H9 (cell line): ENCODE results near the gene AP2A1. TPM values are rescaled to one million over a fixed set of nuclear protein-coding genes. Genes with fewer than 3 reads are reported as not detected.
A peak's percentile ranks its signal among the peaks of the same experiment; 100 is the strongest.

ENCODE experiments used
- DNase-seq: peaks from one replicate; pipeline ENCODE4 v3.0.0-alpha.2; 2017
- H2AFZ ChIP-seq: one replicate; pipeline ENCODE4 v1.6.1; 2013; ENCODE audit warnings: mild to moderate bottlenecking, low read length, control low read depth, moderate library complexity
- H2AK5ac ChIP-seq: 2 replicates; pipeline ENCODE4 v1.6.1; 2013; ENCODE audit warnings: low read length, control low read depth, mixed read lengths; ENCODE audit not compliant: insufficient read length
- H2BK120ac ChIP-seq: one replicate; pipeline ENCODE4 v1.6.1; 2013; ENCODE audit warnings: low read depth, mild to moderate bottlenecking, low read length, control low read depth, inconsistent platforms; ENCODE audit not compliant: poor library complexity, severe bottlenecking
- H2BK12ac ChIP-seq: 2 replicates; pipeline ENCODE4 v1.6.1; 2013; ENCODE audit warnings: low read length, control low read depth, mixed read lengths, low read depth; ENCODE audit not compliant: insufficient read length
- H2BK15ac ChIP-seq: 2 replicates; pipeline ENCODE4 v1.6.1; 2013; ENCODE audit warnings: low read depth, low read length, control low read depth
- H2BK20ac ChIP-seq: one replicate; pipeline ENCODE4 v1.6.1; 2013; ENCODE audit warnings: low read depth, mild to moderate bottlenecking, low read length, control low read depth, inconsistent platforms; ENCODE audit not compliant: poor library complexity, severe bottlenecking
- H2BK5ac ChIP-seq: 2 replicates; pipeline ENCODE4 v1.6.1; 2013; ENCODE audit warnings: low read length, control low read depth, mixed read lengths; ENCODE audit not compliant: insufficient read length
- H3K14ac ChIP-seq: 2 replicates; pipeline ENCODE4 v1.6.1; 2013; ENCODE audit warnings: low read length, control low read depth; ENCODE audit not compliant: insufficient read depth
- H3K18ac ChIP-seq: 2 replicates; pipeline ENCODE4 v1.6.1; 2013; ENCODE audit warnings: low read depth, mild to moderate bottlenecking, mixed read lengths, low read length, control low read depth; ENCODE audit not compliant: insufficient read length
- H3K23ac ChIP-seq: 2 replicates; pipeline ENCODE4 v1.6.1; 2013; ENCODE audit warnings: low read length, control low read depth, mixed read lengths, low read depth; ENCODE audit not compliant: insufficient read length
- H3K23me2 ChIP-seq: 2 replicates; pipeline ENCODE4 v1.6.1; 2013; ENCODE audit warnings: low read depth, mild to moderate bottlenecking, mixed read lengths, low read length, control low read depth; ENCODE audit not compliant: insufficient read length, poor library complexity, severe bottlenecking
- H3K27ac ChIP-seq: 2 replicates; pipeline ENCODE4 v1.5.1; 2013; ENCODE audit warnings: low read length, control low read depth, mixed read lengths, low read depth; ENCODE audit not compliant: insufficient read length
- H3K27me3 ChIP-seq: 2 replicates; pipeline ENCODE4 v1.6.1; 2013; ENCODE audit warnings: low read length, control low read depth, inconsistent platforms; ENCODE audit not compliant: insufficient read depth
- H3K4ac ChIP-seq: 2 replicates; pipeline ENCODE4 v1.6.1; 2013; ENCODE audit warnings: low read depth, mild to moderate bottlenecking, control low read depth, inconsistent platforms, low read length, moderate library complexity
- H3K4me1 ChIP-seq: 2 replicates; pipeline ENCODE4 v1.6.1; 2013; ENCODE audit warnings: low read length, control low read depth, inconsistent platforms; ENCODE audit not compliant: insufficient read depth
- H3K4me2 ChIP-seq: 2 replicates; pipeline ENCODE4 v1.6.1; 2013; ENCODE audit warnings: low read length, control low read depth, mixed read lengths; ENCODE audit not compliant: insufficient read length, insufficient read depth
- H3K56ac ChIP-seq: 2 replicates; pipeline ENCODE4 v1.6.1; 2013; ENCODE audit warnings: low read depth, mild to moderate bottlenecking, mixed read lengths, low read length, control low read depth; ENCODE audit not compliant: insufficient read length
- H3K79me1 ChIP-seq: 2 replicates; pipeline ENCODE4 v1.6.1; 2013; ENCODE audit warnings: low read depth, mild to moderate bottlenecking, moderate library complexity, low read length, control low read depth, inconsistent platforms; ENCODE audit not compliant: insufficient read depth, poor library complexity, severe bottlenecking
- H3K79me2 ChIP-seq: 2 replicates; pipeline ENCODE4 v1.6.1; 2013; ENCODE audit warnings: low read length, control low read depth, inconsistent platforms; ENCODE audit not compliant: insufficient read depth
- H3K9ac ChIP-seq: 2 replicates; pipeline ENCODE4 v1.6.1; 2013; ENCODE audit warnings: low read length, control low read depth, mixed read lengths; ENCODE audit not compliant: insufficient read length; ENCODE audit errors: extremely low read depth
- H3K9me3 ChIP-seq: one replicate; pipeline ENCODE4 v1.6.1; 2013; ENCODE audit warnings: low read depth, low read length, inconsistent platforms; ENCODE audit not compliant: control insufficient read depth
- H3T11ph ChIP-seq: one replicate; pipeline ENCODE4 v1.6.1; 2013; ENCODE audit warnings: mild to moderate bottlenecking, low read length, control low read depth, inconsistent platforms
- H4K20me1 ChIP-seq: one replicate; pipeline ENCODE4 v1.6.1; 2013; ENCODE audit not compliant: control insufficient read depth, insufficient read length, insufficient read depth
- H4K5ac ChIP-seq: 2 replicates; pipeline ENCODE4 v1.6.1; 2013; ENCODE audit warnings: low read depth, mild to moderate bottlenecking, mixed read lengths, low read length, control low read depth; ENCODE audit not compliant: insufficient read length
- H4K8ac ChIP-seq: replicated peaks from 2 replicates; pipeline ENCODE4 v1.6.1; 2013; ENCODE audit warnings: low read length, control low read depth, mixed read lengths, low read depth; ENCODE audit not compliant: insufficient read length
- H4K91ac ChIP-seq: 2 replicates; pipeline ENCODE4 v1.6.1; 2013; ENCODE audit warnings: low read depth, mild to moderate bottlenecking, moderate library complexity, mixed read lengths, low read length, control low read depth; ENCODE audit not compliant: insufficient read length
- H3K27ac Mint-ChIP-seq, 3 experiments: 2 replicates in 2 of 3; 3 replicates in 1 of 3; pipeline ENCODE4 v1.8.0; 2020 to 2021; ENCODE audit warnings: mixed read lengths in 3 of 3, mild to moderate bottlenecking in 1 of 3, moderate library complexity in 1 of 3
- H3K27me3 Mint-ChIP-seq: 2 replicates; pipeline ENCODE4 v1.8.0; 2021; ENCODE audit warnings: low read depth, mild to moderate bottlenecking, moderate library complexity, mixed read lengths
- H3K36me3 Mint-ChIP-seq, 3 experiments: 2 replicates in 2 of 3; 3 replicates in 1 of 3; pipeline ENCODE4 v1.8.0; 2020 to 2021; ENCODE audit warnings: low read depth in 3 of 3, mixed read lengths in 3 of 3; ENCODE audit not compliant: insufficient read depth in 1 of 3
- H3K4me1 Mint-ChIP-seq, 2 experiments: 2 replicates each; pipeline ENCODE4 v1.8.0; 2020; ENCODE audit warnings: mixed read lengths in 2 of 2
- H3K4me3 Mint-ChIP-seq, 2 experiments: 2 replicates in 1 of 2; 3 replicates in 1 of 2; pipeline ENCODE4 v1.8.0; 2020 to 2021; ENCODE audit warnings: mild to moderate bottlenecking in 2 of 2, mixed read lengths in 2 of 2, moderate library complexity in 1 of 2
- H3K9me3 Mint-ChIP-seq, 2 experiments: 2 replicates in 1 of 2; 3 replicates in 1 of 2; pipeline ENCODE4 v1.8.0; 2020; ENCODE audit warnings: mild to moderate bottlenecking in 2 of 2, mixed read lengths in 2 of 2, moderate library complexity in 1 of 2
- CTCF ChIP-seq: fragments of 200-600 bp; sonication (generic); conservative IDR thresholded peaks from 3 replicates; pipeline ENCODE4 v1.8.0; 2021; ENCODE audit warnings: antibody characterized with exemption, mild to moderate bottlenecking
- WGBS: extraction: QIAGEN DNeasy Blood & Tissue Kit; methylation state at CpG from one replicate; pipeline ENCODE4 v1.1.7; 2013; ENCODE audit warnings: missing lambda C conversion rate, low lambda C conversion rate, mixed read lengths; ENCODE audit not compliant: insufficient read length; ENCODE audit errors: extremely low coverage; 5-methylcytosine and 5-hydroxymethylcytosine counted together
- total RNA-seq: library from RNA; stranded (reverse); gene quantifications from 2 replicates; pipeline ENCODE4 v1.2.1, GENCODE V29; 2021

Gene AP2A1
- total RNA-seq, 1 experiment from 2014 or later: 108 TPM

- Histone ChIP-seq H2BK15ac (no peak overlapping the region), H3K27ac (no peak overlapping the region), H3K23me2 (peaks cover 10% of the 10 kb centered on the region), H3K4ac (no peak overlapping the region; the same call in 1 of the 2 replicates), H3K4me1 (peaks cover 6% of the 10 kb centered on the region), H2AK5ac (no peak overlapping the region), H3K27me3 (no peaks in the 10 kb centered on the region), H3K23ac (no peak overlapping the region), H4K5ac (no peak overlapping the region), H3K18ac (peak overlapping the region; percentile 95), H2BK12ac (no peak overlapping the region), H2BK120ac (peak overlapping the region; percentile 89), H4K91ac (peak overlapping the region; percentile 87), H4K20me1 (no peaks in the 10 kb centered on the region), H2BK5ac (no peak overlapping the region), H3K79me1 (peaks cover 11% of the 10 kb centered on the region), H3K4me2 (no peak overlapping the region), H2BK20ac (no peak overlapping the region), H2AFZ (no peak overlapping the region), H3K14ac (peak overlapping the region; percentile 74; the same call in 1 of the 2 replicates), H4K8ac (no peak overlapping the region), H3T11ph (no peak overlapping the region), H3K9ac (no peak overlapping the region), H3K56ac (no peak overlapping the region), H3K79me2 (peaks cover 5% of the 10 kb centered on the region; the same call in 1 of the 2 replicates), H3K9me3 (no peaks in the 10 kb centered on the region)
- Mint-ChIP-seq H3K27me3 (no peaks in the 10 kb centered on the region), H3K4me3 (peak overlapping the region in 1 of 2 experiments; percentile 40; a peak in 2 of 5 replicates), H3K36me3 (peaks cover 6 to 17% (median 10%) of the 10 kb centered on the region in 3 experiments), H3K4me1 (peaks cover 16 to 35% of the 10 kb centered on the region in 2 experiments), H3K27ac (0 out of 7 replicates have a peak overlapping the region, but pooled peaks of 1 of the 3 experiments have one; percentile 15), H3K9me3 (no peaks in the 10 kb centered on the region)
- no peak for DNase-seq
- TF ChIP-seq CTCF: no peak
- WGBS: no CpG with 5 or more reads among the region's 14 CpGs
These were observed 49.8 kb downstream of the AP2A1 start for GRCh38 chr19:49816590-49816989.
